HepG2 (cell line): ENCODE measurements around the gene CEP162. TPM values are rescaled to one million over a fixed set of nuclear protein-coding genes. Genes with fewer than 3 reads are reported as not detected.

Experiments
- BCL3 ChIP-seq: sonication (generic); formaldehyde crosslinking; IDR thresholded peaks from 2 replicates; pipeline ENCODE4 v1.5.1; 2020; ENCODE audit warnings: mild to moderate bottlenecking, missing genetic modification reagents, moderate library complexity
- FUBP1 ChIP-seq: sonication (generic); formaldehyde crosslinking; IDR thresholded peaks from 2 replicates; pipeline ENCODE4 v1.5.1; 2020; ENCODE audit warnings: missing genetic modification reagents, mild to moderate bottlenecking, borderline replicate concordance
- GABPB1 ChIP-seq: IDR thresholded peaks from 2 replicates; pipeline ENCODE4 v1.6.1; 2016; ENCODE audit warnings: mild to moderate bottlenecking, missing genetic modification reagents, moderate library complexity, missing compliant biosample characterization
- PRPF4 ChIP-seq: fragments of 200-400 bp; formaldehyde crosslinking; IDR thresholded peaks from 2 replicates; pipeline ENCODE4 v1.6.1; 2016; ENCODE audit warnings: low read length, low read depth; ENCODE audit not compliant: poor library complexity, severe bottlenecking
- SETDB1 ChIP-seq: sonication (generic); formaldehyde crosslinking; IDR thresholded peaks from 2 replicates; pipeline ENCODE4 v1.5.1; 2020; ENCODE audit warnings: missing genetic modification reagents, mild to moderate bottlenecking, borderline replicate concordance
- SNAPC4 ChIP-seq: sonication (generic); formaldehyde crosslinking; IDR thresholded peaks from 2 replicates; pipeline ENCODE4 v1.4.0; 2020; ENCODE audit warnings: mild to moderate bottlenecking, missing genetic modification reagents
- ZNF407 ChIP-seq: sonication (generic); formaldehyde crosslinking; IDR thresholded peaks from one replicate; pipeline ENCODE4 v1.5.1; 2020; ENCODE audit warnings: mild to moderate bottlenecking, missing genetic modification reagents; ENCODE audit errors: not compliant biosample characterization
- polyA plus RNA-seq, 8 experiments: library from polyadenylated mRNA; depleted of rRNA in 3 of 8; stranded (reverse) in 7 of 8; unstranded in 1 of 8; fragments of >200 nt; fragmentation: Illumina TruSeq in 4 of 8; extraction: Trizol in 4 of 8; gene quantifications; 2 replicates each; pipeline versions ENCODE4 v1.2.1 to v1.2.3, GENCODE V29; 2011 to 2016; ENCODE audit warnings: low read depth in 4 of 8, missing spikeins in 1 of 8, mixed read lengths in 1 of 8; ENCODE audit not compliant: insufficient read depth in 1 of 8
- total RNA-seq, 5 experiments: library from RNA; depleted of rRNA; stranded (reverse); fragments of >200 nt; fragmentation: Illumina TruSeq; extraction: Trizol; gene quantifications; 2 replicates each; pipeline ENCODE4 v1.2.3, GENCODE V29; 2016; ENCODE audit warnings: low read depth in 1 of 5

The CEP162 gene
- total and polyA plus RNA-seq, 2 of the 13 experiments (the other 11 are each of a cell fraction or from before 2014, with no cell fraction given): 0.50 to 7.9 TPM

- peak; percentile 76 for TF ChIP-seq ZNF407
- TF ChIP-seq SETDB1 (CRISPR knock-in tag): no peak
- TF ChIP-seq SNAPC4 (CRISPR knock-in tag): 0 out of 2 replicates have a peak, but pooled peaks have one; percentile 53
- no peak; the same call in 1 of the 2 replicates for TF ChIP-seq BCL3
- TF ChIP-seq FUBP1 (CRISPR knock-in tag): no peak
- peak; percentile 78 for TF ChIP-seq GABPB1 (CRISPR knock-in tag)
- TF ChIP-seq PRPF4: no peak
These were observed at the start of gene CEP162 (continued) for GRCh38 chr6:84227434-84228197.
